DOHH2 (cell line): Measurements from ENCODE around the gene CLASP1.

ENCODE experiments used
- CTCF ChIP-seq: fragments of 200-600 bp; sonication (generic); IDR thresholded peaks from one replicate; pipeline ENCODE4 v1.5.1; 2014; ENCODE audit warnings: antibody characterized with exemption, mild to moderate bottlenecking, low read depth, low read length; ENCODE audit not compliant: poor library complexity, severe bottlenecking
- EZH2phosphoT487 ChIP-seq: fragments of 200-600 bp; sonication (generic); IDR thresholded peaks from 2 replicates; pipeline ENCODE4 v1.6.1; 2017; ENCODE audit warnings: borderline replicate concordance, mild to moderate bottlenecking, antibody characterized with exemption, low read length, moderate library complexity, mixed read lengths

GRCh38 chr2:121471532-121472469 is 177.5 kb downstream of the CLASP1 start:
- no peak for TF ChIP-seq CTCF
- TF ChIP-seq EZH2phosphoT487 = no peak
